Jurkat, Clone E6-1 (cell line): ENCODE results near the gene EMD.

Source experiments
- DNase-seq: peaks from one replicate; pipeline ENCODE4 v3.0.0-alpha.2; 2011; ENCODE audit warnings: low read depth, low spot score
- H3K4me3 ChIP-seq: 2 replicates; pipeline ENCODE4 v1.5.1; 2011; ENCODE audit warnings: mild to moderate bottlenecking, low read length, control low read depth, moderate library complexity

The EMD gene

GRCh38 chrX:154369449-154370299 is 9.4 kb upstream of the EMD start:
- peak overlapping the region; percentile 81 for H3K4me3 ChIP-seq
- DNase-seq, result peak; percentile 75

GRCh38 chrX:154370300-154371016 is 8.6 kb upstream of the EMD start:
- DNase-seq, result no peak
- H3K4me3 ChIP-seq, result peak overlapping the region; percentile 81

GRCh38 chrX:154371017-154371788 is 7.9 kb upstream of the EMD start:
- peak overlapping the region; percentile 81 for H3K4me3 ChIP-seq
- peak; percentile 86 for DNase-seq

- H3K4me3 ChIP-seq, result no peak overlapping the region; the same call in 1 of the 2 replicates
- no peak for DNase-seq
Measured at GRCh38 chrX:154371789-154372300, 7.2 kb upstream of the EMD start.

GRCh38 chrX:154372612-154373022 is 6.5 kb upstream of the EMD start:
- DNase-seq, result no peak
- no peak overlapping the region for H3K4me3 ChIP-seq

GRCh38 chrX:154373340-154374306 is 5.5 kb upstream of the EMD start:
- no peak overlapping the region for H3K4me3 ChIP-seq
- no peak for DNase-seq

- no peak within 1 kb of the TSS for H3K4me3 ChIP-seq
- no peak for DNase-seq
Measured at GRCh38 chrX:154374313-154375155, 4.6 kb upstream of the EMD start, which contains the start of gene FLNA. TSS of gene FLNA (minus strand) at chrX:154374634. CDS start at chrX:154371245, 3,389 bp downstream.

GRCh38 chrX:154375156-154375504 is 4.0 kb upstream of the EMD start:
- DNase-seq, result no peak
- no peak overlapping the region for H3K4me3 ChIP-seq

GRCh38 chrX:154376774-154377173 is 2.3 kb upstream of the EMD start:
- DNase-seq, result no peak

GRCh38 chrX:154378059-154378798 is 866 bp upstream of the EMD start:
- peak overlapping the region; percentile 57 for H3K4me3 ChIP-seq
- no peak for DNase-seq

More at GRCh38 chrX:154376774-154377173, 2.3 kb upstream of the EMD start:
- no peak overlapping the region for H3K4me3 ChIP-seq

GRCh38 chrX:154379569-154379951 is 465 bp downstream of the EMD start:
- H3K4me3 ChIP-seq, result peak overlapping the region; percentile 63
- DNase-seq, result no peak

- no peak for DNase-seq
Measured at GRCh38 chrX:154380153-154380552, 1.1 kb downstream of the EMD start.

GRCh38 chrX:154380787-154381186 is 1.7 kb downstream of the EMD start:
- no peak for DNase-seq
- H3K4me3 ChIP-seq, result no peak overlapping the region

More at GRCh38 chrX:154380153-154380552, 1.1 kb downstream of the EMD start:
- H3K4me3 ChIP-seq, result peak overlapping the region; percentile 63

GRCh38 chrX:154381271-154381670 is 2.2 kb downstream of the EMD start:
- H3K4me3 ChIP-seq, result no peak overlapping the region
- no peak for DNase-seq

GRCh38 chrX:154382483-154383069 is 3.5 kb downstream of the EMD start:
- no peak for DNase-seq
- H3K4me3 ChIP-seq, result no peak overlapping the region
